ENCODE measurements around the gene PMVK. TPM values are rescaled to one million over a fixed set of nuclear protein-coding genes. Genes with fewer than 3 reads are reported as not detected.
"Not testable (repeated sequence)": the region's sequence is repeated elsewhere in the genome, so short reads cannot be mapped to it uniquely, and the experiment has no call there.

Gene PMVK
- total RNA-seq, 1 donor from 2014 or later = 29.5 TPM

DNA sequence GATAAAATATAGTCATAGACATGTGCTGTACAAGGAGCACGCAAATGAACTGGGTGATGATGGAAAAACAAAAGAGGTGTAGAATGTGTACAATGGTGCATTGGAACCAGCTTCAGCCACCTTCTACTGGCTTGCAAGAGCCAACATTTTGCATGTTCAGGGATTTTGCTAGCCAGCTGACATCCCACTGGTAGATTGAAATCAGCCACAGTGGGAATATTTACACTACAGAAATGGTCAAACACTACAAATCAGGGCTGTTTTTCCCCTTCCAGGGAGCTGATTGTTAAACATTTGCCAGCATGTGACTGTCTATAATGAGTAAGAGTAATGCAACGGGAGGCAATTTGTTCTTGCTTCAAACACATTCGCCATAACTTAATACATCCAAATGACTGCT is 23.2 kb downstream of the PMVK start:
- no peak for DNase-seq (ENCODE audit: extremely low spot score, unreplicated experiment)
- H3K4me1 Mint-ChIP-seq (ENCODE audit: unreplicated experiment) = no peaks in the 10 kb centered on the region
- TF ChIP-seq, protein P1, sequence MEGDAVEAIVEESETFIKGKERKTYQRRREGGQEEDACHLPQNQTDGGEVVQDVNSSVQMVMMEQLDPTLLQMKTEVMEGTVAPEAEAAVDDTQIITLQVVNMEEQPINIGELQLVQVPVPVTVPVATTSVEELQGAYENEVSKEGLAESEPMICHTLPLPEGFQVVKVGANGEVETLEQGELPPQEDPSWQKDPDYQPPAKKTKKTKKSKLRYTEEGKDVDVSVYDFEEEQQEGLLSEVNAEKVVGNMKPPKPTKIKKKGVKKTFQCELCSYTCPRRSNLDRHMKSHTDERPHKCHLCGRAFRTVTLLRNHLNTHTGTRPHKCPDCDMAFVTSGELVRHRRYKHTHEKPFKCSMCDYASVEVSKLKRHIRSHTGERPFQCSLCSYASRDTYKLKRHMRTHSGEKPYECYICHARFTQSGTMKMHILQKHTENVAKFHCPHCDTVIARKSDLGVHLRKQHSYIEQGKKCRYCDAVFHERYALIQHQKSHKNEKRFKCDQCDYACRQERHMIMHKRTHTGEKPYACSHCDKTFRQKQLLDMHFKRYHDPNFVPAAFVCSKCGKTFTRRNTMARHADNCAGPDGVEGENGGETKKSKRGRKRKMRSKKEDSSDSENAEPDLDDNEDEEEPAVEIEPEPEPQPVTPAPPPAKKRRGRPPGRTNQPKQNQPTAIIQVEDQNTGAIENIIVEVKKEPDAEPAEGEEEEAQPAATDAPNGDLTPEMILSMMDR (IDR thresholded peaks at IDR 0.05) = no peak
- H3K4me3 Mint-ChIP-seq (ENCODE audit: unreplicated experiment) = no peak overlapping the region
- H3K36me3 Mint-ChIP-seq (ENCODE audit: unreplicated experiment) = peaks cover 6% of the 10 kb centered on the region
- H3K27me3 Mint-ChIP-seq (ENCODE audit: unreplicated experiment) = no peaks in the 10 kb centered on the region
- H3K27ac Mint-ChIP-seq (ENCODE audit: unreplicated experiment) = no peak overlapping the region
- H3K9me3 Mint-ChIP-seq (ENCODE audit: unreplicated experiment) = peaks cover 9% of the 10 kb centered on the region

DNA sequence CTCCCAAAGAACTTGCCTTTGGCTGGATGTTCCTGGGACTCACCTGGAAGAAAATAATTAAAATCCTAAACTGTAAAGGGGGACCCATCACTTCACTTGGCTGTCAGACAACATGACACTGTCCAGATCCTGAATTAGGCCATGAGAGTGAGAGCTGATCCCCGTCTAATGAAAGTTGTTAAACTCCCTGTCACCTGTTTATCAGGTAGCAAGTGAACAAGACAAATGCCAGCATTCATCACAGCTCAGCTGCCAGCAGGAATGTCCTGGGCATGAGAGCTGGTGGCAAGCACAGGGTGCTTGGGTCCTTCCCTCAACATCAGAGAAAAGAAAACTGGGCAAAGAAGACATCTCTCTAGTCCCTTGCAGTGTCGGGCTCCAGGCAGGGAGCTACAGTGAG is 23.8 kb downstream of the PMVK start:
- Mint-ChIP-seq H3K4me1 (ENCODE audit: unreplicated experiment) (no peaks in the 10 kb centered on the region), H3K27me3 (ENCODE audit: unreplicated experiment) (no peaks in the 10 kb centered on the region), H3K9me3 (ENCODE audit: unreplicated experiment) (peaks cover 11% of the 10 kb centered on the region)

DNA sequence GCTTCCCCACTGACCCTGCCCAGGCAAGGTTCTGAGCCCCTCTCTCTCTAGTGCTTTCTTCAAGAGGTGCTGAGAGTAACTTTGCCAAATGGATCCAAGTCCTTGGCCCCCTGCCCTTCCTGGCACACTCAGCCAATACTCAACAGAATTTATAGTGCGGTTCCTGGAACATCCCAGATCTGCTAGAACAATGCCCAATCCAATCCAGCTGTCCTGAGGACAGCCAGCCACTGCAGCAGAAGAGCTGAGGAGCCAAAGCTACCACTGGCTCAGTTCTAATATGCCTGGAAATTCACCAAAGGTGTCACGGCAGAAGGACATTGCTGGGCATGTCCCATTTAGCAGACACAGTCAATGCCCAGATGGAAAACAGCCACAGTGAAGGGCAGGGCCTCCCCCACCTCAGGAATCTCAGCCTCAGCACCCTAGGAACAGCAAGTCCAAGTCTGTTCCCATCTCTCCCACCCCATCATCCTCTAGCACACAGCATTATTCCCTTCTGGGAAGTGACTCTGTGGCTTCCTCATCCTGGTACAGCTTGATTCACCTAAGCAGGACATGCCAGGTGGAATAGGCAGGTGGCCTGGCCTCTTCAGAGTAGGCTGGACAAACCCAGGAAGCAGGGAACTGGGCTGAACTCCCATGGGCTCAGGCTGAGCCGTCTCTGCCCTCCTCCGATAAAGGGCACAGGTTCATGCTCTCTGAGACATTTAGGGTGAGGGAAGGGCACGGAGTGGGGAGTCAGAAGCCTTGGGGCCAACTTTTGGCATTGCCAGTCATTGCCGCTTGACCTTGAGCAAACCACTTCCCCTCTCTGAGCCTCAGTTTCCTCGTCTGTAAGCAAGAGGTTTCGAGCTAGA is 24.6 kb downstream of the PMVK start:
- DNase-seq (ENCODE audit: extremely low spot score, unreplicated experiment) = no peak
- no peak overlapping the region for H3K27ac Mint-ChIP-seq (ENCODE audit: unreplicated experiment)
- H3K4me1 Mint-ChIP-seq (ENCODE audit: unreplicated experiment) = no peaks in the 10 kb centered on the region
- TF ChIP-seq, protein P1 (IDR thresholded peaks at IDR 0.05) = no peak
- peaks cover 13% of the 10 kb centered on the region for H3K9me3 Mint-ChIP-seq (ENCODE audit: unreplicated experiment)
- H3K4me3 Mint-ChIP-seq (ENCODE audit: unreplicated experiment) = no peak overlapping the region
- H3K27me3 Mint-ChIP-seq (ENCODE audit: unreplicated experiment) = no peaks in the 10 kb centered on the region
- H3K36me3 Mint-ChIP-seq (ENCODE audit: unreplicated experiment) = peaks cover 5% of the 10 kb centered on the region

More for the DNA sequence above, 23.8 kb downstream of the PMVK start:
- DNase-seq (ENCODE audit: extremely low spot score, unreplicated experiment) = no peak
- H3K27ac Mint-ChIP-seq (ENCODE audit: unreplicated experiment) = no peak overlapping the region
- no peak overlapping the region for H3K4me3 Mint-ChIP-seq (ENCODE audit: unreplicated experiment)
- peaks cover 6% of the 10 kb centered on the region for H3K36me3 Mint-ChIP-seq (ENCODE audit: unreplicated experiment)
- TF ChIP-seq, protein P1 (IDR thresholded peaks at IDR 0.05) = no peak

DNA sequence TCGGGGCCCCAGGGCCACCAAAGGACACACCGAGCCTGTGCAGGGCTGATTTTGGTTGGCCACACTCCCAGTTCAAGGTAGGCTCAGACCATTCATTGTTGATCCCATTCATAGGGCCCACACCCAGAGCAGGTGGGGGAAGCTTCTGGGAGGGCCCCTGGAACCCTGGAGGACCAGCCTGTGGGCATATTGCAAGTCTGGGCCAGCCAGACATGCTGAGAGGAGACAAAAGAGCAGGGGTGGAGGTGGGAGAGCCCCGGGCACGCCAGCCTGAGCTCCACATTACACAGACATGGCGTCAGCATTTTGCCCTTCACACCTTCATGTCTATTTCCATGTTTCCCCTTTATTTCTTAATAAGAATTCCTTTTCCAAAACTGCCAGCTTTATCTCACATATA is 25.7 kb downstream of the PMVK start:
- peaks cover 4% of the 10 kb centered on the region for H3K9me3 Mint-ChIP-seq (ENCODE audit: unreplicated experiment)
- no peaks in the 10 kb centered on the region for H3K27me3 Mint-ChIP-seq (ENCODE audit: unreplicated experiment)
- no peaks in the 10 kb centered on the region for H3K4me1 Mint-ChIP-seq (ENCODE audit: unreplicated experiment)
- TF ChIP-seq, protein P1 (IDR thresholded peaks at IDR 0.05) = no peak
- no peaks in the 10 kb centered on the region for H3K36me3 Mint-ChIP-seq (ENCODE audit: unreplicated experiment)
- no peak for DNase-seq (ENCODE audit: extremely low spot score, unreplicated experiment)
- H3K27ac Mint-ChIP-seq (ENCODE audit: unreplicated experiment) = no peak overlapping the region
- no peak overlapping the region for H3K4me3 Mint-ChIP-seq (ENCODE audit: unreplicated experiment)

DNA sequence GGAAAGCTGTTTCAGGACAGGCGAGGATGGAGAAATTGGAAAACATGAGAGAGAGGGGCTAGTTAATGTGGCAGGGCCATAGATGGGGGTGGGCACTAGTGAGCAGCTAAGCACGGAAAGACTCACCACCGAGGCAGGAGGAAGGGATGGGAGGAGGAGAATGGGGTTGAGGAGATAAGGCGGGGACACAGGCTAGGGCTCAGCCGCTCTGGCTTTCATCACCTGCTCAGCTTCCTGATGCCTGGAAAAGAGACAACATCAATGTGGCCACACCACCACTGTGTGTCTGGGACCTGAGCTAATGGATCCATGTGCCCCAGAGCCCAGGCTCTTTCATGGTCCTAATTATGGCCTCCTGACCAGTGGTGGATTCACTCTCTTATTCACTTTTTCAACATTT is 27.6 kb downstream of the PMVK start:
- Mint-ChIP-seq H3K27me3 (ENCODE audit: unreplicated experiment) (no peaks in the 10 kb centered on the region), H3K4me3 (ENCODE audit: unreplicated experiment) (no peak overlapping the region), H3K36me3 (ENCODE audit: unreplicated experiment) (no peaks in the 10 kb centered on the region), H3K27ac (ENCODE audit: unreplicated experiment) (no peak overlapping the region), H3K9me3 (ENCODE audit: unreplicated experiment) (peaks cover 4% of the 10 kb centered on the region), H3K4me1 (ENCODE audit: unreplicated experiment) (no peaks in the 10 kb centered on the region)
- TF ChIP-seq, protein P1 (IDR thresholded peaks at IDR 0.05) = no peak
- DNase-seq (ENCODE audit: extremely low spot score, unreplicated experiment) = no peak

DNA sequence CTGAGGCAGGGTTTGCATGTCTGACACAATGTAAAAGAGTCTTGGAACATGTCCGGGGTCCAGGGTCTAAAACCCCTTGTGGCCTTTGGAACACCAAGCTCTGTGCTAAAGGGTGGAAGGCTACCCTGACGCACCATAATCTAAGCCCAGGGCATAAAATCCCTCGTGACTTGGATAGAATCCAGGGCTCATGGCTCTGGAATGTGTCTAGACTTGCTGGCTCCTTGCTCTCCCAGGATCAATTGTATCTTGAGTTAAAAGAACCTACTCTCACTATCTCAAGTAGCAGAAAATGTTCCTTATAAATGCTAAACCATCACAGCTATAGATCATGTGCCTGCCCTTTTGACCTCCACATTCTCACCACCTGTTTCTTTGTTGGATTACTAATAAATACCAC is 28.4 kb downstream of the PMVK start:
- not testable (repeated sequence) for H3K27ac Mint-ChIP-seq (ENCODE audit: unreplicated experiment); H3K4me1 Mint-ChIP-seq (ENCODE audit: unreplicated experiment)

More for the DNA sequence above, 28.4 kb downstream of the PMVK start:
- H3K4me3 Mint-ChIP-seq (ENCODE audit: unreplicated experiment); DNase-seq (ENCODE audit: extremely low spot score, unreplicated experiment); H3K9me3 Mint-ChIP-seq (ENCODE audit: unreplicated experiment); H3K27me3 Mint-ChIP-seq (ENCODE audit: unreplicated experiment); H3K36me3 Mint-ChIP-seq (ENCODE audit: unreplicated experiment): not testable (repeated sequence)
